ENCODE data around the gene FAM222B.

DNA sequence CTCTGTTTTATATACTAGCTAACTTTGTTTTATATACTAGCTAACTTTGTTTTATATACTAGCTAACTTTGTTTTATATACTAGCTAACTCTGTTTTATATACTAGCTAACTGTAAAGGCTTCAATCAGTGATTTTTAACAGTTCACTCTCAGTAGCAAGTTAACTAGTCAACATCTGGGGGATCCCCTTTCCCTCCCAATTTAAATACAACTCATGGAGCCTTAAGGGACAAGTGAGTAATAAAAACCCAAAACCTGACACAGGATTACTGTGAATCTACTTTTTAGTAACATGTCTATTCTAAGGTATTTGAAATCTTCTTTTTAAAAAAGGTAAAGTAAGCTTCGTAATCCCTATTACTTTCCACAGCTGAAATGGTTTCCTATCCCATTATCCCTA, 32.2 kb downstream of the FAM222B start:
- TF ChIP-seq, protein P1, sequence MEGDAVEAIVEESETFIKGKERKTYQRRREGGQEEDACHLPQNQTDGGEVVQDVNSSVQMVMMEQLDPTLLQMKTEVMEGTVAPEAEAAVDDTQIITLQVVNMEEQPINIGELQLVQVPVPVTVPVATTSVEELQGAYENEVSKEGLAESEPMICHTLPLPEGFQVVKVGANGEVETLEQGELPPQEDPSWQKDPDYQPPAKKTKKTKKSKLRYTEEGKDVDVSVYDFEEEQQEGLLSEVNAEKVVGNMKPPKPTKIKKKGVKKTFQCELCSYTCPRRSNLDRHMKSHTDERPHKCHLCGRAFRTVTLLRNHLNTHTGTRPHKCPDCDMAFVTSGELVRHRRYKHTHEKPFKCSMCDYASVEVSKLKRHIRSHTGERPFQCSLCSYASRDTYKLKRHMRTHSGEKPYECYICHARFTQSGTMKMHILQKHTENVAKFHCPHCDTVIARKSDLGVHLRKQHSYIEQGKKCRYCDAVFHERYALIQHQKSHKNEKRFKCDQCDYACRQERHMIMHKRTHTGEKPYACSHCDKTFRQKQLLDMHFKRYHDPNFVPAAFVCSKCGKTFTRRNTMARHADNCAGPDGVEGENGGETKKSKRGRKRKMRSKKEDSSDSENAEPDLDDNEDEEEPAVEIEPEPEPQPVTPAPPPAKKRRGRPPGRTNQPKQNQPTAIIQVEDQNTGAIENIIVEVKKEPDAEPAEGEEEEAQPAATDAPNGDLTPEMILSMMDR (IDR thresholded peaks at IDR 0.05), result no peak
- TF ChIP-seq POLR2AphosphoS5 (IDR thresholded peaks at IDR 0.05), result no peak

Measured in upper lobe of left lung (tissue), 4 donors.